ENCODE measurements around the gene DENND5B.

- TF ChIP-seq BHLHE40 (IDR thresholded peaks at IDR 0.05; ENCODE audit: borderline replicate concordance in 1 of 2, low read depth in 2 of 2, low read length in 1 of 2) (no peak), EZH2 (IDR thresholded peaks at IDR 0.05; ENCODE audit: borderline replicate concordance, control insufficient read depth, low read depth, low read length) (no peak), SMAD1 (IDR thresholded peaks at IDR 0.05; ENCODE audit: low read depth, partially characterized antibody) (no peak), PBX3 (IDR thresholded peaks at IDR 0.05; ENCODE audit: insufficient replicate concordance, low read depth, low read length) (no peak), POLR2A (IDR thresholded peaks at IDR 0.05; ENCODE audit: low read depth, low read length) (no peak), BCL11A (IDR thresholded peaks at IDR 0.05; ENCODE audit: low read depth, low read length) (no peak)
These were observed 15.9 kb downstream of the DENND5B start for GRCh38 chr12:31574803-31575575.

All from GM12878 (cell line).